AG09309 (cell line): ENCODE measurements around the gene IGF1R.

Source experiments
- DNase-seq: peaks from one replicate; pipeline ENCODE4 v3.0.0-alpha.2; 2010; ENCODE audit warnings: low read depth
- H3K4me3 ChIP-seq: 2 replicates; pipeline ENCODE4 v1.5.1; 2011; ENCODE audit warnings: mild to moderate bottlenecking, low read depth, low read length, moderate library complexity; ENCODE audit not compliant: control insufficient read depth
- CTCF ChIP-seq: IDR thresholded peaks from 2 replicates; pipeline ENCODE4 v1.5.1; 2011; ENCODE audit warnings: mild to moderate bottlenecking, low read depth, low read length, inconsistent platforms; ENCODE audit not compliant: insufficient read depth, control insufficient read depth; ENCODE audit errors: missing control alignments

The IGF1R gene

GRCh38 chr15:98986281-98986680 lies 337.9 kb downstream of the IGF1R start:
- no peak for TF ChIP-seq CTCF
- no peak for DNase-seq
- no peak overlapping the region for H3K4me3 ChIP-seq

GRCh38 chr15:98994892-98995291 lies 346.6 kb downstream of the IGF1R start:
- no peak overlapping the region for H3K4me3 ChIP-seq
- TF ChIP-seq CTCF = no peak
- DNase-seq = no peak

- no peak overlapping the region for H3K4me3 ChIP-seq
- no peak for DNase-seq
- no peak for TF ChIP-seq CTCF
These were observed 347.8 kb downstream of the IGF1R start for GRCh38 chr15:98996169-98996568.

GRCh38 chr15:98996624-98997023 lies 348.3 kb downstream of the IGF1R start:
- H3K4me3 ChIP-seq = no peak overlapping the region
- no peak for TF ChIP-seq CTCF
- DNase-seq = no peak

GRCh38 chr15:98997312-98997711 lies 349.0 kb downstream of the IGF1R start:
- no peak for TF ChIP-seq CTCF

GRCh38 chr15:98997755-98998154 lies 349.4 kb downstream of the IGF1R start:
- no peak for TF ChIP-seq CTCF
- no peak overlapping the region for H3K4me3 ChIP-seq
- DNase-seq = no peak

More at GRCh38 chr15:98997312-98997711, 349.0 kb downstream of the IGF1R start:
- no peak overlapping the region for H3K4me3 ChIP-seq
- no peak for DNase-seq

- no peak for DNase-seq
- no peak for TF ChIP-seq CTCF
- H3K4me3 ChIP-seq = no peak overlapping the region
These were observed 349.9 kb downstream of the IGF1R start for GRCh38 chr15:98998279-98998678.
